ENCODE data around the gene HTR1E. TPM values are rescaled to one million over a fixed set of nuclear protein-coding genes. Genes with fewer than 3 reads are reported as not detected.
"Not testable (repeated sequence)": the region's sequence is repeated elsewhere in the genome, so short reads cannot be mapped to it uniquely, and the experiment has no call there.

HTR1E gene
- total RNA-seq: not detected

DNA sequence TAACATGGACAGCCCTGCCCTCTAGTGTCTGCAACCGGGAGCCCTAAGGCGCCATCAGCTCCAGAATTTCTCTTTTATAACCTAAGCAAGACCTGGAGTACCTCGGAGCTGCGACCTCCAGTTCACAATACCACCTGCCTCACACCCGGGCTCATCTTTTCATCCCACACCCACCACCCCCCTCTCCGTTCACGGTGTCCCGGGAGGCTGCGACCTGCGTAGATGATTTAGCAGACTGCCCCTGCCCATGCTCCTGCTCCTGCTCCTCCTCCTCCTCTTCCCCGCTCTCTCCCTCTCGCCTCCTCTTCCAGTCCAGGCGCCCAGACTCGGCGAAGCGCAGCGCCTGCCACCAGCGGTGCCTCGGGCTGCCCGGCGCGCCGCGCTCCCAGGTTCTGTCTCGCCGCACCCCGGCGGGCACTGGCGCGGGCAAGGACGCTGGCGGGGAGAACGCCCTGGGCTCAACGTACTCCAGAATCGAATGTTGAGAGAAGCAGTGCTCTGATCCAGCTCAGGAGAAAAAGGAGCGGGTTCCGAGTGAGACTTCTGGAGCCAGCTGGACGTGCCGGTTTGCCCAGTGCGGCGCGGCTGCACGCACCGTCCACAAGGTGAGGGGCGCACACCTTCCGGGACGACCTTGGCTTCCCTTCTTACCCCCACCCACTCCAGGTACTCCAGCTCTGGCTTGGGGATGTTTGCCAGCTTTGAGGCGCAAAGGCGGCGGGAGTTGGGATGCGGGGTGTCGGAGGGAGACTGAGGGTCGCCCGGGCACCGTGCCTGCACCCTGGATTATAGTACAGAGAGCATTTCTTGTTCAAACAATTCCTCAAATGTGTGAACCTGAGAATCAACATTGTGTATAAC, at the start of gene HTR1E:
Gene HTR1E, plus strand, starts transcription at position 310 of the 861 bp plus-strand sequence. CDS start 77,807 bp downstream, outside the sequence.
- intact Hi-C loops (cut with DNase I; ENCODE audit: low total_unique reads) (no loop called here), in situ Hi-C loops (cut with MboI; ENCODE audit: low pct_ligation_motif_present in 1 of 4, low pct_unique_long_range_greater_than_20kb in 1 of 4, low sequenced_read_pairs in 3 of 4) (no loop called here)
- peaks cover 32% of the 10 kb centered on the region for H3K27me3 ChIP-seq
- TF ChIP-seq POLR2A (IDR thresholded peaks at IDR 0.05) (no peak), EP300 (IDR thresholded peaks at IDR 0.05; ENCODE audit: low read depth) (no peak), POLR2AphosphoS5 (IDR thresholded peaks at IDR 0.05) (no peak)
- TF ChIP-seq, protein P1, sequence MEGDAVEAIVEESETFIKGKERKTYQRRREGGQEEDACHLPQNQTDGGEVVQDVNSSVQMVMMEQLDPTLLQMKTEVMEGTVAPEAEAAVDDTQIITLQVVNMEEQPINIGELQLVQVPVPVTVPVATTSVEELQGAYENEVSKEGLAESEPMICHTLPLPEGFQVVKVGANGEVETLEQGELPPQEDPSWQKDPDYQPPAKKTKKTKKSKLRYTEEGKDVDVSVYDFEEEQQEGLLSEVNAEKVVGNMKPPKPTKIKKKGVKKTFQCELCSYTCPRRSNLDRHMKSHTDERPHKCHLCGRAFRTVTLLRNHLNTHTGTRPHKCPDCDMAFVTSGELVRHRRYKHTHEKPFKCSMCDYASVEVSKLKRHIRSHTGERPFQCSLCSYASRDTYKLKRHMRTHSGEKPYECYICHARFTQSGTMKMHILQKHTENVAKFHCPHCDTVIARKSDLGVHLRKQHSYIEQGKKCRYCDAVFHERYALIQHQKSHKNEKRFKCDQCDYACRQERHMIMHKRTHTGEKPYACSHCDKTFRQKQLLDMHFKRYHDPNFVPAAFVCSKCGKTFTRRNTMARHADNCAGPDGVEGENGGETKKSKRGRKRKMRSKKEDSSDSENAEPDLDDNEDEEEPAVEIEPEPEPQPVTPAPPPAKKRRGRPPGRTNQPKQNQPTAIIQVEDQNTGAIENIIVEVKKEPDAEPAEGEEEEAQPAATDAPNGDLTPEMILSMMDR (IDR thresholded peaks at IDR 0.05): peak in 2 of 5 experiments; percentile 11 to 19
- no peaks in the 10 kb centered on the region for H3K9me3 ChIP-seq
- no peak for DNase-seq
- H3K27ac ChIP-seq: no peak within 1 kb of the TSS
- H3K4me3 ChIP-seq: peak within 1 kb of the TSS in 1 of 4 donors; percentile 18
- H3K4me1 ChIP-seq: peaks cover 0 to 4% (median 0%) of the 10 kb centered on the region in 4 donors
- no peaks in the 10 kb centered on the region for H3K36me3 ChIP-seq
- 2 to 16% methylated on average over 16 to 49 of the region's 55 CpGs for WGBS, 2 donors (ENCODE audit: low coverage in 1 of 2)

DNA sequence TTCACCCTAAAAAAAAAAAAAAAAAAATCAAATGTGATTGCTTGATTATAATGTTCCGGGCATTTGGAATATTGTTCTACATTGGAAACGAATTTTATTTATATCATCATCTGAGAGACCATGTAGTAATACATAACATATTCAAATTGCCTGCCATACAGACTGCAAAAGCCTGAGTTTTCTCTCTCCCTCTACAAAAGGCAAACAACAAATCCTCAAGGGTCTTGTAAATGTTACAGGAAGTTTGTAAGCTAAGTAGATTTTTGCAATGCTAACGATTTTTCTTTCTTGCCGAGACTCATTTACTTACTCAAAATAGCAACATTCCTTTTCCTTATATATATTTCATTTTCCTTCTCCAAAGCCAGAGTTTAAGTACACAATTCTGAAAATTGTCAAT, 49.0 kb upstream of the HTR1E start:
- in situ Hi-C loops (cut with MboI; ENCODE audit: low pct_ligation_motif_present in 1 of 4, low pct_unique_long_range_greater_than_20kb in 1 of 4, low sequenced_read_pairs in 3 of 4): no loop called here
- intact Hi-C loops (cut with DNase I; ENCODE audit: low total_unique reads): no loop called here
- Histone ChIP-seq H3K9me3 (peaks cover 0 to 2% of the 10 kb centered on the region in 2 donors), H3K4me3 (no peak overlapping the region), H3K4me1 (no peaks in the 10 kb centered on the region), H3K27ac (no peak overlapping the region), H3K27me3 (no peaks in the 10 kb centered on the region), H3K36me3 (no peaks in the 10 kb centered on the region)
- WGBS, 2 donors (ENCODE audit: low coverage in 1 of 2): 50 to 58% methylated on average over 4 of the region's 4 CpGs
- DNase-seq: no peak
- TF ChIP-seq, protein P1 (IDR thresholded peaks at IDR 0.05): no peak
- TF ChIP-seq POLR2A (IDR thresholded peaks at IDR 0.05) (no peak), POLR2AphosphoS5 (IDR thresholded peaks at IDR 0.05) (no peak), EP300 (IDR thresholded peaks at IDR 0.05; ENCODE audit: low read depth) (no peak)

- H3K4me3 ChIP-seq; H3K27me3 ChIP-seq; in situ Hi-C loops (cut with MboI; ENCODE audit: low pct_ligation_motif_present in 1 of 4, low pct_unique_long_range_greater_than_20kb in 1 of 4, low sequenced_read_pairs in 3 of 4); H3K9me3 ChIP-seq; H3K4me1 ChIP-seq; H3K27ac ChIP-seq; H3K36me3 ChIP-seq; DNase-seq; intact Hi-C loops (cut with DNase I; ENCODE audit: low total_unique reads): not testable (repeated sequence)
- WGBS, 2 donors (ENCODE audit: low coverage in 1 of 2): 87 to 91% methylated on average over 8 of the region's 8 CpGs
Observed at GRCh38 chr6:86897265-86897664, 40.1 kb upstream of the HTR1E start.

DNA sequence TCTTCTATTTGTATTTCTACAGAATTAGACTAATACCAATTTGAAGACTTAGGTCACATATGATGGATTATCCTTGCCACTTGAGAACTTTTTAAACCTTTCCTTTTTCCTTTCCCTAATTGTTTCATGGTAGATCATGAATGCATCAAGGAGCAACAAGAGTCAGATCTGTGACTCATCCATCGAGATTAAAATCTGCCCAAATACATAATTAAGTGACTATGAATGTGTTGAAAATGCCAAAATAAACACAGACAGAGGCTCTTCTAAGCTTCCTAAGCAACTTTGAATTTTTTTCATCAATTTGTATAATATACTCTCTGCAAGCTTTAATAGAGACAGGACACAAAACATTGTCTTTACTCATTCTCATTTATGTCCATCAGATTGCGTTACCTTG, 23.5 kb upstream of the HTR1E start:
- Histone ChIP-seq H3K9me3 (no peaks in the 10 kb centered on the region), H3K4me3 (no peak overlapping the region), H3K27me3 (no peaks in the 10 kb centered on the region), H3K4me1 (no peaks in the 10 kb centered on the region), H3K27ac (no peak overlapping the region), H3K36me3 (no peaks in the 10 kb centered on the region)
- in situ Hi-C loops (cut with MboI; ENCODE audit: low pct_ligation_motif_present in 1 of 4, low pct_unique_long_range_greater_than_20kb in 1 of 4, low sequenced_read_pairs in 3 of 4) (no loop called here), intact Hi-C loops (cut with DNase I; ENCODE audit: low total_unique reads) (no loop called here)
- no peak for DNase-seq
- WGBS, 2 donors (ENCODE audit: low coverage in 1 of 2): 65 to 73% methylated on average over 2 of the region's 2 CpGs
- no peak for TF ChIP-seq POLR2A (IDR thresholded peaks at IDR 0.05)
- TF ChIP-seq POLR2AphosphoS5 (IDR thresholded peaks at IDR 0.05): no peak

DNA sequence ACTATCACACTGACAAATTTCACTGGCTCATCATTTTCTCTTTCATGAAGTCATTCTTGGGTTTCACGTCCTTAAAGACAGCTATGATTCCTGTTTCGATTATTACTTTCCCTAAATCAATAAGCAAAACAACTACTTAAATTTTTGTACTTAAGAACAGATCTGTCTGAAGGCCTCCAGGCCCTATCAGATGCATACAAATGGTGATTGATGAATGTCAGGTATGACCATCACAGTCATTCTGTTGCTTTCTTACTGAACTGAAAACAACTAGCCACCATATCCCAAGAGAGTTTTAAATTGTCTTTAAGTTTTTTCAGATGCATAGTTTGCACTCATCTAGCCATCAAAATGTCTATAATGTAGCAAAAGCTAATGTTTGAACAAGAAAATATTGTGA, 20.9 kb upstream of the HTR1E start:
- Histone ChIP-seq H3K27ac (no peak overlapping the region), H3K27me3 (no peaks in the 10 kb centered on the region), H3K4me1 (no peaks in the 10 kb centered on the region), H3K36me3 (no peaks in the 10 kb centered on the region), H3K9me3 (no peaks in the 10 kb centered on the region), H3K4me3 (no peak overlapping the region)
- no peak for TF ChIP-seq POLR2A (IDR thresholded peaks at IDR 0.05)
- TF ChIP-seq, protein P1 (IDR thresholded peaks at IDR 0.05): no peak
- no peak for TF ChIP-seq EP300 (IDR thresholded peaks at IDR 0.05; ENCODE audit: low read depth)
- TF ChIP-seq POLR2AphosphoS5 (IDR thresholded peaks at IDR 0.05): no peak
- intact Hi-C loops (cut with DNase I; ENCODE audit: low total_unique reads): no loop called here
- WGBS, 2 donors (ENCODE audit: low coverage in 1 of 2): 81 to 85% methylated on average over 2 of the region's 2 CpGs
- in situ Hi-C loops (cut with MboI; ENCODE audit: low pct_ligation_motif_present in 1 of 4, low pct_unique_long_range_greater_than_20kb in 1 of 4, low sequenced_read_pairs in 3 of 4): no loop called here
- no peak for DNase-seq

DNA sequence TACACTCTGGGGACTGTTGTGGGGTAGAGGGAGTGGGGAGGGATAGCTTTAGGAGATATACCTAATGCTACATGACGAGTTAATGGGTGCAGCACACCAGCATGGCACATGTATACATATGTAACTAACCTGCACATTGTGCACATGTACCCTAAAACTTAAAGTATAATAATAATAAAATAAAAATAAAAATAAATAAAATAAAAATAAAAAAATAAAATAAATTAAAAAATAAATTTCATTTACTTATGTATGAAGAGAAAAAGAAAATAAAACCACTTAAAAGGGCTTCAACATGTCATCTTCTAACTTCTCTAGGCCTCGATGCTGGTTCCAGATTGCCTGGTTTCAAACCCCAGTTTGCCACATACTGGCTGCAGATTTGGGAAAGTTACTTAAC, 10.2 kb upstream of the HTR1E start:
- H3K36me3 ChIP-seq; H3K4me3 ChIP-seq; DNase-seq; H3K27me3 ChIP-seq; H3K4me1 ChIP-seq; H3K9me3 ChIP-seq; intact Hi-C loops (cut with DNase I; ENCODE audit: low total_unique reads); in situ Hi-C loops (cut with MboI; ENCODE audit: low pct_ligation_motif_present in 1 of 4, low pct_unique_long_range_greater_than_20kb in 1 of 4, low sequenced_read_pairs in 3 of 4); H3K27ac ChIP-seq: not testable (repeated sequence)
- WGBS, 2 donors (ENCODE audit: low coverage in 1 of 2): 75 to 90% methylated on average over 2 of the region's 2 CpGs

DNA sequence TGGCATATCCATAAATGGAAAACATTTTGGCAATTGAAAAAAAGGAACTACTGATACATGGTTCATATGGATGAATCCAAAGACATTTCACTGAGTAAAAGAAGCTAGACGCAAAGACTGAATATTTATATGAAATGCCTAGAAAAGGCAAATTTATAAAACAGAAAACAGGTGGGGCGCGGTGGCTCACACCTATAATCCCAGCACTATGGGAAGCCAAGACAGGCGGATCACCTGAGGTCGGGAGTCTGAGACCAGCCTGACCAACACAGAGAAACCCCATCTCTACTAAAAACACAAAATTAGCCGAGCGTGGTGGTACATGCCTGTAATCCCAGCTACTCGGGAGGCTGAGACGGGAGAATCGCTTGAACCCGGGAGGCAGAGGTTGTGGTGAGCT, 9.5 kb upstream of the HTR1E start:
- in situ Hi-C loops (cut with MboI; ENCODE audit: low pct_ligation_motif_present in 1 of 4, low pct_unique_long_range_greater_than_20kb in 1 of 4, low sequenced_read_pairs in 3 of 4); H3K36me3 ChIP-seq; H3K27ac ChIP-seq; H3K4me1 ChIP-seq; H3K4me3 ChIP-seq; intact Hi-C loops (cut with DNase I; ENCODE audit: low total_unique reads); DNase-seq; H3K9me3 ChIP-seq; H3K27me3 ChIP-seq: not testable (repeated sequence)
- WGBS, 2 donors (ENCODE audit: low coverage in 1 of 2): 92 to 100% methylated on average over 1 to 11 of the region's 11 CpGs
